HEK293 (cell line): ENCODE results near the gene MFSD1.

Experiments used
- CTCF ChIA-PET: fragments of 350-600 bp; formaldehyde crosslinking; extraction: SDS; loops from one replicate; lab custom pipeline; 2021; ENCODE audit warnings: antibody characterized with exemption; lab: Yijun Ruan, JAX
- POLR2A ChIA-PET: fragments of 300-600 bp; formaldehyde crosslinking; extraction: SDS; loops from one replicate; lab custom pipeline; 2020; ENCODE audit warnings: antibody characterized with exemption, inconsistent platforms; lab: Yijun Ruan, JAX
- H3K27ac ChIP-seq: fragments of 200-500 bp; sonication (Bioruptor generic); 2 replicates; pipeline ENCODE4 v1.5.1; 2014; ENCODE audit warnings: low read depth, low read length, control low read depth, inconsistent platforms; ENCODE audit errors: extremely low read depth
- H3K36me3 ChIP-seq, 2 experiments: fragments of 200-500 bp in 1 of 2; sonication (Bioruptor generic) in 1 of 2; 1 replicate in 1 of 2; 2 replicates in 1 of 2; pipeline ENCODE4 v1.5.1; 2014 to 2017; ENCODE audit warnings: inconsistent platforms in 2 of 2, low read length in 2 of 2; ENCODE audit not compliant: control insufficient read depth in 2 of 2, insufficient read depth in 1 of 2
- H3K4me1 ChIP-seq: fragments of 200-500 bp; sonication (Bioruptor generic); 2 replicates; pipeline ENCODE4 v1.5.1; 2014; ENCODE audit warnings: mild to moderate bottlenecking, low read length, inconsistent platforms; ENCODE audit not compliant: control insufficient read depth, insufficient read depth
- H3K4me3 ChIP-seq: 2 replicates; pipeline ENCODE4 v1.5.1; 2011; ENCODE audit warnings: low read depth, mild to moderate bottlenecking, control low read depth, low read length, moderate library complexity
- H3K9me3 ChIP-seq: fragments of 200-500 bp; sonication (Bioruptor generic); 2 replicates; pipeline ENCODE4 v1.5.1; 2014; ENCODE audit warnings: low read depth, low read length, inconsistent platforms; ENCODE audit not compliant: control insufficient read depth, insufficient read depth
- ATF2 ChIP-seq: fragments of 450-650 bp; formaldehyde crosslinking; IDR thresholded peaks from 2 replicates; pipeline ENCODE4 v1.5.1; 2016; ENCODE audit warnings: missing biosample characterization, missing genetic modification characterization, low read depth
- BCL11A ChIP-seq: fragments of 450-650 bp; formaldehyde crosslinking; IDR thresholded peaks from 2 replicates; pipeline ENCODE4 v1.5.1; 2016; ENCODE audit warnings: low read depth, missing biosample characterization, missing genetic modification characterization
- HOXD13 ChIP-seq: sonication (generic); formaldehyde crosslinking; IDR thresholded peaks from 2 replicates; pipeline ENCODE4 v1.8.0; 2022; ENCODE audit warnings: missing genetic modification reagents, borderline replicate concordance
- KLF8 ChIP-seq: fragments of 450-650 bp; formaldehyde crosslinking; IDR thresholded peaks from 2 replicates; pipeline ENCODE4 v1.5.1; 2016; ENCODE audit warnings: missing biosample characterization, missing genetic modification characterization
- MZF1 ChIP-seq: fragments of 450-650 bp; formaldehyde crosslinking; IDR thresholded peaks from 2 replicates; pipeline ENCODE4 v1.5.1; 2017; ENCODE audit warnings: missing biosample characterization, missing genetic modification characterization, borderline replicate concordance
- SP7 ChIP-seq: fragments of 450-650 bp; formaldehyde crosslinking; IDR thresholded peaks from 2 replicates; pipeline ENCODE4 v1.5.1; 2016; ENCODE audit warnings: missing biosample characterization, missing genetic modification characterization
- ZFP3 ChIP-seq: fragments of 450-650 bp; formaldehyde crosslinking; IDR thresholded peaks from 2 replicates; pipeline ENCODE4 v1.5.1; 2016; ENCODE audit warnings: low read depth, missing biosample characterization, missing genetic modification characterization
- ZFP69B ChIP-seq: fragments of 450-650 bp; formaldehyde crosslinking; IDR thresholded peaks from 2 replicates; pipeline ENCODE4 v1.5.1; 2016; ENCODE audit warnings: missing biosample characterization, missing genetic modification characterization
- ZNF114 ChIP-seq: fragments of 450-650 bp; formaldehyde crosslinking; IDR thresholded peaks from 2 replicates; pipeline ENCODE4 v1.5.0; 2017; ENCODE audit warnings: missing biosample characterization, missing genetic modification characterization
- ZNF169 ChIP-seq: fragments of 450-650 bp; formaldehyde crosslinking; IDR thresholded peaks from 2 replicates; pipeline ENCODE4 v1.5.1; 2016; ENCODE audit warnings: missing biosample characterization, missing genetic modification characterization
- ZNF19 ChIP-seq: fragments of 450-650 bp; formaldehyde crosslinking; IDR thresholded peaks from 2 replicates; pipeline ENCODE4; 2016; ENCODE audit warnings: missing biosample characterization, missing genetic modification characterization, low read depth
- ZNF266 ChIP-seq: fragments of 450-650 bp; formaldehyde crosslinking; IDR thresholded peaks from 2 replicates; pipeline ENCODE4 v1.5.1; 2016; ENCODE audit warnings: missing biosample characterization, missing genetic modification characterization, low read depth
- ZNF302 ChIP-seq: fragments of 450-650 bp; formaldehyde crosslinking; IDR thresholded peaks from 2 replicates; pipeline ENCODE4 v1.5.1; 2016; ENCODE audit warnings: missing biosample characterization, missing genetic modification characterization, low read depth
- ZNF354C ChIP-seq: fragments of 450-650 bp; formaldehyde crosslinking; IDR thresholded peaks from 2 replicates; pipeline ENCODE4 v1.5.1; 2016; ENCODE audit warnings: missing biosample characterization, missing genetic modification characterization, low read depth, borderline replicate concordance
- ZNF416 ChIP-seq: fragments of 450-650 bp; formaldehyde crosslinking; IDR thresholded peaks from 2 replicates; pipeline ENCODE4 v1.5.1; 2016; ENCODE audit warnings: missing biosample characterization, missing genetic modification characterization
- ZNF473 ChIP-seq: fragments of 450-650 bp; formaldehyde crosslinking; IDR thresholded peaks from 2 replicates; pipeline ENCODE4 v1.5.1; 2017; ENCODE audit warnings: missing biosample characterization, missing genetic modification characterization
- ZNF510 ChIP-seq: fragments of 450-650 bp; formaldehyde crosslinking; IDR thresholded peaks from 2 replicates; pipeline ENCODE4 v1.5.1; 2018; ENCODE audit warnings: mild to moderate bottlenecking, missing genetic modification characterization, missing biosample characterization; ENCODE audit not compliant: insufficient replicate concordance
- ZNF560 ChIP-seq: fragments of 450-650 bp; formaldehyde crosslinking; IDR thresholded peaks from 2 replicates; pipeline ENCODE4 v1.5.1; 2017; ENCODE audit warnings: missing biosample characterization, missing genetic modification characterization, borderline replicate concordance
- ZNF610 ChIP-seq: fragments of 450-650 bp; formaldehyde crosslinking; IDR thresholded peaks from 2 replicates; pipeline ENCODE4 v1.5.1; 2016; ENCODE audit warnings: missing biosample characterization, missing genetic modification characterization, borderline replicate concordance
- ZNF654 ChIP-seq: fragments of 450-650 bp; formaldehyde crosslinking; IDR thresholded peaks from 2 replicates; pipeline ENCODE4 v1.5.1; 2016; ENCODE audit warnings: low read depth, missing biosample characterization, missing genetic modification characterization
- ZNF658 ChIP-seq: fragments of 450-650 bp; formaldehyde crosslinking; IDR thresholded peaks from 2 replicates; pipeline ENCODE4; 2016; ENCODE audit warnings: missing biosample characterization, missing genetic modification characterization
- ZNF670 ChIP-seq: fragments of 450-650 bp; formaldehyde crosslinking; IDR thresholded peaks from 2 replicates; pipeline ENCODE4 v1.5.1; 2016; ENCODE audit warnings: missing biosample characterization, missing genetic modification characterization, low read depth
- ZNF747 ChIP-seq: fragments of 450-650 bp; formaldehyde crosslinking; IDR thresholded peaks from 2 replicates; pipeline ENCODE4 v1.5.1; 2016; ENCODE audit warnings: missing biosample characterization, missing genetic modification characterization
- ZNF830 ChIP-seq: fragments of 450-650 bp; IDR thresholded peaks from 2 replicates; pipeline ENCODE4 v1.5.0; 2018; ENCODE audit warnings: missing biosample characterization, missing genetic modification characterization, low read depth, mild to moderate bottlenecking, moderate library complexity
- TF ChIP-seq, protein P1 (sequence below): fragments of 450-650 bp; formaldehyde crosslinking; IDR thresholded peaks from 2 replicates; pipeline ENCODE4 v1.5.1; 2016; ENCODE audit warnings: missing biosample characterization, missing genetic modification characterization
- TF ChIP-seq, protein P2 (sequence below): fragments of 450-650 bp; formaldehyde crosslinking; IDR thresholded peaks from 2 replicates; pipeline ENCODE4 v1.5.1; 2016; ENCODE audit warnings: missing biosample characterization, missing genetic modification characterization, low read depth
- TF ChIP-seq, protein P3 (sequence below): fragments of 450-650 bp; formaldehyde crosslinking; IDR thresholded peaks from 2 replicates; pipeline ENCODE4 v1.5.1; 2016; ENCODE audit warnings: missing biosample characterization, missing genetic modification characterization
- TF ChIP-seq, protein P4 (sequence below): fragments of 450-650 bp; formaldehyde crosslinking; IDR thresholded peaks from 2 replicates; pipeline ENCODE4 v1.5.1; 2016; ENCODE audit warnings: missing biosample characterization, missing genetic modification characterization

The MFSD1 gene

DNA sequence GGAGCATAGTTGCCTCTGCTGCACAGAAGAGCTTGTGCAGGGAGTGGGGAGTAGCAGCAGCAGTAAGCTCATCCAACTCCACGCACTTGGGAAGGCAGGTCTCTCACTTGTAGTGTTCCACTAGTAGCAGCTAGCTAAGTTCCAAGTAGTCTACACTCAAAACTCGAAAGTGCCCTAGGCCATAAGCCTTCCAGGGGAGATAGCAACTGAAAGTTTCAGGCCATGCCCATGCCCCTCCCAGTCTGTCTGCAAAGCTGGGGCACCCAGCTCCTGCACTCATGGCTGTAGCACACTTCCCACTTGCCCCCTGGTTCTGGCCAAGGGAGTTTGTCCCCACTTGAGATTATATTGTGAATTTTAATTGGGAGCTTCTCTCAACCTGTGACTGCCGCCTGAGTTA is 57.5 kb downstream of the MFSD1 start:
- Histone ChIP-seq H3K9me3 (no peaks in the 10 kb centered on the region), H3K4me1 (no peaks in the 10 kb centered on the region), H3K27ac (no peak overlapping the region), H3K4me3 (no peak overlapping the region), H3K36me3 (no peaks in the 10 kb centered on the region)
- no peak for TF ChIP-seq ZNF19 (tag by site-specific recombination)
- TF ChIP-seq MZF1 (tag by site-specific recombination): no peak
- no peak for TF ChIP-seq ZNF654 (tag by site-specific recombination)
- TF ChIP-seq HOXD13 (CRISPR knock-in tag): no peak
- no peak for TF ChIP-seq ZNF747
- TF ChIP-seq ZNF510 (tag by site-specific recombination): no peak
- no peak for TF ChIP-seq ZFP3 (tag by site-specific recombination)
- TF ChIP-seq ZNF658 (tag by site-specific recombination): no peak
- TF ChIP-seq, protein P1, sequence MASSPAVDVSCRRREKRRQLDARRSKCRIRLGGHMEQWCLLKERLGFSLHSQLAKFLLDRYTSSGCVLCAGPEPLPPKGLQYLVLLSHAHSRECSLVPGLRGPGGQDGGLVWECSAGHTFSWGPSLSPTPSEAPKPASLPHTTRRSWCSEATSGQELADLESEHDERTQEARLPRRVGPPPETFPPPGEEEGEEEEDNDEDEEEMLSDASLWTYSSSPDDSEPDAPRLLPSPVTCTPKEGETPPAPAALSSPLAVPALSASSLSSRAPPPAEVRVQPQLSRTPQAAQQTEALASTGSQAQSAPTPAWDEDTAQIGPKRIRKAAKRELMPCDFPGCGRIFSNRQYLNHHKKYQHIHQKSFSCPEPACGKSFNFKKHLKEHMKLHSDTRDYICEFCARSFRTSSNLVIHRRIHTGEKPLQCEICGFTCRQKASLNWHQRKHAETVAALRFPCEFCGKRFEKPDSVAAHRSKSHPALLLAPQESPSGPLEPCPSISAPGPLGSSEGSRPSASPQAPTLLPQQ (tag by site-specific recombination): no peak
- TF ChIP-seq ZNF416: no peak
- TF ChIP-seq ZNF473 (tag by site-specific recombination): no peak
- TF ChIP-seq ZNF610 (tag by site-specific recombination): no peak
- TF ChIP-seq ZNF114: no peak
- TF ChIP-seq ZNF169 (tag by site-specific recombination): no peak
- no peak for TF ChIP-seq SP7 (tag by site-specific recombination)
- no peak for TF ChIP-seq ZFP69B (tag by site-specific recombination)
- TF ChIP-seq ZNF354C (tag by site-specific recombination): no peak
- TF ChIP-seq ZNF266 (tag by site-specific recombination): no peak
- TF ChIP-seq, protein P2, sequence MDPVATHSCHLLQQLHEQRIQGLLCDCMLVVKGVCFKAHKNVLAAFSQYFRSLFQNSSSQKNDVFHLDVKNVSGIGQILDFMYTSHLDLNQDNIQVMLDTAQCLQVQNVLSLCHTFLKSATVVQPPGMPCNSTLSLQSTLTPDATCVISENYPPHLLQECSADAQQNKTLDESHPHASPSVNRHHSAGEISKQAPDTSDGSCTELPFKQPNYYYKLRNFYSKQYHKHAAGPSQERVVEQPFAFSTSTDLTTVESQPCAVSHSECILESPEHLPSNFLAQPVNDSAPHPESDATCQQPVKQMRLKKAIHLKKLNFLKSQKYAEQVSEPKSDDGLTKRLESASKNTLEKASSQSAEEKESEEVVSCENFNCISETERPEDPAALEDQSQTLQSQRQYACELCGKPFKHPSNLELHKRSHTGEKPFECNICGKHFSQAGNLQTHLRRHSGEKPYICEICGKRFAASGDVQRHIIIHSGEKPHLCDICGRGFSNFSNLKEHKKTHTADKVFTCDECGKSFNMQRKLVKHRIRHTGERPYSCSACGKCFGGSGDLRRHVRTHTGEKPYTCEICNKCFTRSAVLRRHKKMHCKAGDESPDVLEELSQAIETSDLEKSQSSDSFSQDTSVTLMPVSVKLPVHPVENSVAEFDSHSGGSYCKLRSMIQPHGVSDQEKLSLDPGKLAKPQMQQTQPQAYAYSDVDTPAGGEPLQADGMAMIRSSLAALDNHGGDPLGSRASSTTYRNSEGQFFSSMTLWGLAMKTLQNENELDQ (tag by site-specific recombination): no peak
- no peak for TF ChIP-seq ZNF560
- ChIA-PET POLR2A (no interaction called here), CTCF (no interaction called here)

DNA sequence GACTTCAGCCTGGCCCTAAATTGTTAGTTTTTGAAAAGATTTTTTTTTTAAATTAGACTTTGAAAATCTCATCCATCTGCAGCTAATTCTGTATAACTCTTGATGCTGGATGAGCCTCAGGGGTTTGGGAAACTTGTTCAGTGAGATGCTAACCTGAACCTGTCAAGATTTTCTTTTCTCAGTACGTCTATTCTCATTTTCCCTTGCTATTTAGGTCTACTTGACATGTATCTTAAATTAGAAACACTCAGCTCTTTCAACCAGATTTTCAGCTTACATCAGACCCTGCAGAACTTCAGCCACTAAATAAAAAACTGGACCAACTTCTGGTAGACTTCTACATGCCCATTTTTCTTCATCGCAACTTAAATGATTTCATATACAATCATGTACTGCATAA is 61.4 kb downstream of the MFSD1 start:
- ChIA-PET CTCF (no interaction called here), POLR2A (no interaction called here)
- Histone ChIP-seq H3K4me3 (no peak overlapping the region), H3K27ac (no peak overlapping the region), H3K36me3 (no peaks in the 10 kb centered on the region), H3K4me1 (no peaks in the 10 kb centered on the region), H3K9me3 (no peaks in the 10 kb centered on the region)
- no peak for TF ChIP-seq ZNF830 (tag by site-specific recombination)
- TF ChIP-seq ZNF302: no peak
- TF ChIP-seq ZNF670: no peak
- no peak for TF ChIP-seq BCL11A (tag by site-specific recombination)
- TF ChIP-seq, protein P3, sequence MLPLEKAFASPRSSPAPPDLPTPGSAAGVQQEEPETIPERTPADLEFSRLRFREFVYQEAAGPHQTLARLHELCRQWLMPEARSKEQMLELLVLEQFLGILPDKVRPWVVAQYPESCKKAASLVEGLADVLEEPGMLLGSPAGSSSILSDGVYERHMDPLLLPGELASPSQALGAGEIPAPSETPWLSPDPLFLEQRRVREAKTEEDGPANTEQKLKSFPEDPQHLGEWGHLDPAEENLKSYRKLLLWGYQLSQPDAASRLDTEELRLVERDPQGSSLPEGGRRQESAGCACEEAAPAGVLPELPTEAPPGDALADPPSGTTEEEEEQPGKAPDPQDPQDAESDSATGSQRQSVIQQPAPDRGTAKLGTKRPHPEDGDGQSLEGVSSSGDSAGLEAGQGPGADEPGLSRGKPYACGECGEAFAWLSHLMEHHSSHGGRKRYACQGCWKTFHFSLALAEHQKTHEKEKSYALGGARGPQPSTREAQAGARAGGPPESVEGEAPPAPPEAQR (tag by site-specific recombination): no peak
- TF ChIP-seq KLF8 (tag by site-specific recombination): no peak
- TF ChIP-seq, protein P4, sequence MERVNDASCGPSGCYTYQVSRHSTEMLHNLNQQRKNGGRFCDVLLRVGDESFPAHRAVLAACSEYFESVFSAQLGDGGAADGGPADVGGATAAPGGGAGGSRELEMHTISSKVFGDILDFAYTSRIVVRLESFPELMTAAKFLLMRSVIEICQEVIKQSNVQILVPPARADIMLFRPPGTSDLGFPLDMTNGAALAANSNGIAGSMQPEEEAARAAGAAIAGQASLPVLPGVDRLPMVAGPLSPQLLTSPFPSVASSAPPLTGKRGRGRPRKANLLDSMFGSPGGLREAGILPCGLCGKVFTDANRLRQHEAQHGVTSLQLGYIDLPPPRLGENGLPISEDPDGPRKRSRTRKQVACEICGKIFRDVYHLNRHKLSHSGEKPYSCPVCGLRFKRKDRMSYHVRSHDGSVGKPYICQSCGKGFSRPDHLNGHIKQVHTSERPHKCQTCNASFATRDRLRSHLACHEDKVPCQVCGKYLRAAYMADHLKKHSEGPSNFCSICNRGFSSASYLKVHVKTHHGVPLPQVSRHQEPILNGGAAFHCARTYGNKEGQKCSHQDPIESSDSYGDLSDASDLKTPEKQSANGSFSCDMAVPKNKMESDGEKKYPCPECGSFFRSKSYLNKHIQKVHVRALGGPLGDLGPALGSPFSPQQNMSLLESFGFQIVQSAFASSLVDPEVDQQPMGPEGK: no peak
- TF ChIP-seq ATF2 (tag by site-specific recombination): no peak
- TF ChIP-seq ZNF169 (tag by site-specific recombination): no peak
- no peak for TF ChIP-seq ZNF114
